Pulmonary artery endothelial cell (primary cell): ENCODE measurements around the gene ABCA9. TPM values are rescaled to one million over a fixed set of nuclear protein-coding genes. Genes with fewer than 3 reads are reported as not detected.
"Not testable (repeated sequence)": the region's sequence is repeated elsewhere in the genome, so short reads cannot be mapped to it uniquely, and the experiment has no call there.

Experiments
- DNase-seq: peaks from one replicate; pipeline ENCODE4 v3.0.0-alpha.2; 2011; ENCODE audit warnings: low read depth, low spot score
- total RNA-seq: library from RNA; depleted of rRNA; stranded (reverse); fragments of >200 nt; gene quantifications from 2 replicates; pipeline ENCODE4 v1.2.3, GENCODE V29; 2014

ABCA9 gene, protein sequence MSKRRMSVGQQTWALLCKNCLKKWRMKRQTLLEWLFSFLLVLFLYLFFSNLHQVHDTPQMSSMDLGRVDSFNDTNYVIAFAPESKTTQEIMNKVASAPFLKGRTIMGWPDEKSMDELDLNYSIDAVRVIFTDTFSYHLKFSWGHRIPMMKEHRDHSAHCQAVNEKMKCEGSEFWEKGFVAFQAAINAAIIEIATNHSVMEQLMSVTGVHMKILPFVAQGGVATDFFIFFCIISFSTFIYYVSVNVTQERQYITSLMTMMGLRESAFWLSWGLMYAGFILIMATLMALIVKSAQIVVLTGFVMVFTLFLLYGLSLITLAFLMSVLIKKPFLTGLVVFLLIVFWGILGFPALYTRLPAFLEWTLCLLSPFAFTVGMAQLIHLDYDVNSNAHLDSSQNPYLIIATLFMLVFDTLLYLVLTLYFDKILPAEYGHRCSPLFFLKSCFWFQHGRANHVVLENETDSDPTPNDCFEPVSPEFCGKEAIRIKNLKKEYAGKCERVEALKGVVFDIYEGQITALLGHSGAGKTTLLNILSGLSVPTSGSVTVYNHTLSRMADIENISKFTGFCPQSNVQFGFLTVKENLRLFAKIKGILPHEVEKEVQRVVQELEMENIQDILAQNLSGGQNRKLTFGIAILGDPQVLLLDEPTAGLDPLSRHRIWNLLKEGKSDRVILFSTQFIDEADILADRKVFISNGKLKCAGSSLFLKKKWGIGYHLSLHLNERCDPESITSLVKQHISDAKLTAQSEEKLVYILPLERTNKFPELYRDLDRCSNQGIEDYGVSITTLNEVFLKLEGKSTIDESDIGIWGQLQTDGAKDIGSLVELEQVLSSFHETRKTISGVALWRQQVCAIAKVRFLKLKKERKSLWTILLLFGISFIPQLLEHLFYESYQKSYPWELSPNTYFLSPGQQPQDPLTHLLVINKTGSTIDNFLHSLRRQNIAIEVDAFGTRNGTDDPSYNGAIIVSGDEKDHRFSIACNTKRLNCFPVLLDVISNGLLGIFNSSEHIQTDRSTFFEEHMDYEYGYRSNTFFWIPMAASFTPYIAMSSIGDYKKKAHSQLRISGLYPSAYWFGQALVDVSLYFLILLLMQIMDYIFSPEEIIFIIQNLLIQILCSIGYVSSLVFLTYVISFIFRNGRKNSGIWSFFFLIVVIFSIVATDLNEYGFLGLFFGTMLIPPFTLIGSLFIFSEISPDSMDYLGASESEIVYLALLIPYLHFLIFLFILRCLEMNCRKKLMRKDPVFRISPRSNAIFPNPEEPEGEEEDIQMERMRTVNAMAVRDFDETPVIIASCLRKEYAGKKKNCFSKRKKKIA (N-terminal part only)
- 5.7 and 13.9 TPM in 2 replicates for total RNA-seq

GRCh38 chr17:69060822-69061221 lies at the start of gene ABCA9:
Gene ABCA9, minus strand, starts transcription at chr17:69060927. Its CDS starts 9,801 bp downstream, at chr17:69051126.
- DNase-seq: peak; percentile 50

DNA sequence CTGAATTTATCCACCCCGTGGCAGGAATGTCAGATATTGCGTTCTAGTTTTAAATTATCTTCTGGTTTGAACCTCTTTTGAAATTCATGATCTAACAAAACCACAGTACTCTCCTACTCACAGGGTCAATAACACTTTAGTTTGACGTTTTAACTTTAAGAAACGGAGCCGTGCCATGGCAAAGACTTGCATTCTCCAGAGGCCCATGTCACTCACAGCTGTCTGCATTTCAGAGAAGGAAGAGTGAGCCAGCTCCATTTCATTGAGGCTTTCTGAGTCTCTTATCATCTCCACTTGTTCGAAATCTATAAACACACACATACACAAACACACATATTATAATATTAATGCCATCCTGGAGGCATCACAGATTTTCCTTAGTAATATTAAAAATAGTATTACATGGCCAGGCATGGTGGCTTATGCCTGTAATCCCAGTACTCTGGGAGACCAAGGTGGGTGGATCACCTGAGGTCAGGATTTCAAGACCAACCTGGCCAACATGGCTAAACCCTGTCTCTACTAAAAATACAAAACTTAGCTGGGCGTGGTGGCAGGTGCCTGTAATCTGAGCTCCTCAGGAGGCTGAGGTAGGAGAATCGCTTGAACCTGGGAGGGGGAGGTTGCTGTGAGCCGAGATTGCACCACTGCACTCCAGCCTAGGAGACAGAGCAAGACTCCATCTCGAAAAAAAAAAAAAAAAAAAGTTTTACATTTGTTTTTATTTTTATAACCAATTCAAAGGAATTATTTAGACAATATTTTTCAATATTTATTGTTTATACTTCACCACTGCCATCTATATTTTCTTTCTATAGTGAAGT lies 45.4 kb upstream of the ABCA9 start:
- DNase-seq: no peak

- no peak for DNase-seq
Measured at GRCh38 chr17:69103557-69104233, 43.0 kb upstream of the ABCA9 start.

DNA sequence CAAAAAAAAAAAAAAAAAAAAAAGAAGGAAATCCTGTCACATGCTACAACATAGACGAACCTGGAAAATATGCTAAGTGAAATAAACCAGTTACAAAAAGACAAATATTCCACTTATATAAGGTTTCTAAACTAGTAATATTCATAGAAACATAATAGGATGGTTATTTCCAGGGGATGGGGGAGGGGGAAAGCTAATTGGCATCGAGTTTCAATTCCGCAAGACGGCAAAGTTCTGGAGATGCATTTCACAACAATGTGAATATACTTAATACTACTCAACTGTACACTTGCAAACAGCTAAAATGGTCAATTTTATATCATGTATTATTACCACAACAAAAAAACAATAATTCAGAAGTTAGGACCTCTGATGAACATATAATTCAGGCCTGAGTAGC lies 37.9 kb upstream of the ABCA9 start:
- no peak for DNase-seq

DNA sequence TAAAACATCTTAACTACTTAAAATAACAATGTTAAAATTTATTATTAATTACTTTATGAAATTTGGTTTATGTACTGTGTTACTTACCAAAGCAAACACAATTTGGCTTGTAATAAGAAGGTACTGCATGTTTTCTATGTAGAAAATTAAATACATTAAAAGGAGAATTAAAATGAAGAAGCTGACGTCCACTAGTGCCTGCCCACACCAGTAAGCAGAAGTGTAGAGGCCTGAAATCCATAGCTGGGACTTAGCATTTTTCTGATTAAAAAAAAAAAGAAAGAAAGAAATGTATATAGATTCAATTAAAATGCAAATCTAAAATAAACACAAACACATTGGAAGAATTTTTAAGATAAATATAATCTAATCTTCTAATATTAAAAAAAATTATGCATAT lies 35.8 kb upstream of the ABCA9 start:
- DNase-seq: no peak

- DNase-seq: no peak
Measured at GRCh38 chr17:69093995-69094394, 33.3 kb upstream of the ABCA9 start.

DNA sequence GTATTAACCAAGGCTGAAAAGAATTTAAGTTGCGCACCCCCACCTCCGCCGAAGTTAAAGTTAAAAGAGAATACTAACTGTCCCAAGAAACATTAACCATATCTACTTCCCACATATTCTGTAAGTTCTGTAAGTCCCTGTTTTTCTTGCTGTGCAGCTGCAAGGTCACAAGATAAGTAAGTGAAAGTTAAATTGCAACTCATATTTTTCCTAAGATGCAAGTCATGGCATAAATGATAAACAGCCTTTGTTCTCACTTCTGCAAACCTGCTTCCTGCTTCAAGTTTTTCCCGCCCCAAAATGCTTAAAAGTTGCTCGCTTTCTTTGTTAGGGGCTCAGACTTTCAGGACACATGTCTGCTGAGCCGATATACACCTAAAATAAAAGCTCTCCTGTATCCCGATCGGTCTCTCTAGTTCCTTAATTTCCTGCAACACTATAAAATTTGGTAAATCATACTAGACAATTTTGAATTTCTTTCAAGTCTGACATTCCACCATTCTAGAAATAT lies 32.6 kb upstream of the ABCA9 start:
- peak; percentile 41 for DNase-seq

DNA sequence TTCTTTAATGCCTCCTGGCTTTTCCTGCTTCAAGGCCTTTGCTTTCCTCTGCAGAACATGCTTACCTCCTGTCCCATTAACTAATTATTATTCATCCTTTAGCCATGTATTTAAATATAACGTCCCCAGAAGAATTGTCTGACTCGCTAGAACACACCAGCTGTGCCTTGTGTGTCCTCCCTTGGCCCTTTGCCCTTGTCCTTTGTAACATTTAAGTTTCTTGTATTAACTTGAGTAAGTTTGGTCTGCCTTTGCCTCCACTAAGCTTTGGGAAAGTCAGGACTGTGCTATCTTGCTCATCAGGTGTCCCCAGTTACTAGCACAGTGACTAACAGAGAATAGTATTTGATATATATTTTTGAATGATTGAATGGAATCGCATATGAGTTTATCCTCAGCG lies 29.6 kb upstream of the ABCA9 start:
- no peak for DNase-seq

DNA sequence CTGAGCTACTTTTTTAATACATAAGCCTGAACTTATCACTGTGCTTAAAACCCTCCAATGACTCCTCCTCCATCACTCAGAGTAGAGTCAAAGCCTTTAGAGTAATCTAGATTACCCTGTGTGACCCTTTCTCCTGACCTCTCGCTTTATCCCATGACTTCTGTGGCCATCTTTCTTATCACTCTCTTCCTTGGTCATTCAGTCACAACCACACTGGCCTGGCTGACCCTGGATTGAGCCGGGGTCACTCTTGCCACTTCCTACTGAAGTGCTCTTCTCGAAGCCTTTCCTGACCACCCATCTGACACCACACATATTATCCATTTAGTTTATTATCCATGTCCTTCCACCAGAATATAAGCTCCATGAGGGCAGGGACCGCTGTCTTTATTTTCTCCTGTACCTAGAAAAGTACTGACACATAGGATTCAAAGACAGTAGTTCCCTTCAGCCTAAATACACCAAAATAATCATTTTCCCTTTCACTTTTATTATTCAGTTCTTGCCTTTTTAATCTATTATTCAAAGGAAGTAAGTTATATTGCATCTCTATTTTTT lies 28.0 kb upstream of the ABCA9 start:
- no peak for DNase-seq

- no peak for DNase-seq
Measured at GRCh38 chr17:69086641-69087040, 25.9 kb upstream of the ABCA9 start.

GRCh38 chr17:69084911-69085310 lies 24.2 kb upstream of the ABCA9 start:
- no peak for DNase-seq

- no peak for DNase-seq
Measured at GRCh38 chr17:69082696-69083095, 22.0 kb upstream of the ABCA9 start.

- no peak for DNase-seq
Measured at GRCh38 chr17:69078864-69079263, 18.1 kb upstream of the ABCA9 start.

DNA sequence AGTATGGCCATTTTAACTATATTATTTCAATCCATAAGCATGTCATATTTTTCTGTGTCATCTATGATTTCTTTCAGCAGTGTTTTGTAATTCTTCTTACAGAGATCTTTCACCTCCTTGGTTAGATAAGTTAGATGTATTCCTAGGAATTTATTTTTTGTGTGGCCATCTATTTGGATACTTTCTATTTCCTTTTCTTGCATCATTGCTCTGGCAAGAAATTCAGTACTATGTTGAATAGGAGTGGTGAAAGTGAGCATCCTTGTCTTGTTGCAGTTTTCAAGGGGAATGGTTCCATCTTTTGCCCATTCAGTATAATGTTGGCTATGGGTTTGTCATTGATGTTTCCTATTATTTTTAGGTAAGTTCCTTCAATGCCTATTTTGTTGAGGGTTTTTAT lies 15.1 kb upstream of the ABCA9 start:
- no peak for DNase-seq

DNA sequence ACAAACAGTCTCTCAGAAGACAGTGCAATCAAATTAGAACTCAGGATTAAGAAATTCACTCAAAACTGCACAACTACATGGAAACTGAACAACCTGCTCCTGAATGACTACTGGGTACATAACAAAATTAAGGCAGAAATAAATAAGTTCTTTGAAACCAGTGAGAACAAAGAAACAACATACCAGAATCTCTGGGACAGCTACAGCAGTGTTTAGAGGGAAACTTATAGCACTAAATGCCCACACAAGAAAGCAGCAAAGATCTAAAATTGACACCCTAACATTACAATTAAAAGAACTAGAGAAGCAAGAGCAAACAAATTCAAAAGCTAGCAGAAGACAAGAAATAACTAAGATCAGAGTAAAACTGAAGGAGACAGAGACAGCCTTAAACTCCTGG lies 12.7 kb upstream of the ABCA9 start:
- DNase-seq: not testable (repeated sequence)

DNA sequence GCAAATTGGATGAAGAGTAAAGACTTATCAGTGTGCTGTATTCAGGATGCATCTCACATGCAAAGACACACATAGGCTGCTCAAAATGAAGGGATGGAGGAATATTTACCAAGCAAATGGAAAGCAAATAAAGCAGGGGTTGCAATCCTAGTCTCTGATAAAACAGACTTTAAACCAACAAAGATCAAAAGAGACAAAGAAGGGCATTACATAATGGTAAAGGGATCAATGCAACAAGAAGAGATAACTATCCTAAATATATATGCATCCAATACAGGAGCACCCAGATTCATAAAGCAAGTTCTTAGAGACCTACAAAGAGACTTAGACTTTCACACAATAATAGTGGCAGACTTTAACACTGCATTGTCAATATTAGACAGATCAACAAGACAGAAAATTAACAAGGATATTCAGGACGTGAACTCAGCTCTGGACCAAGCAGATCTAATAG lies 12.1 kb upstream of the ABCA9 start:
- not testable (repeated sequence) for DNase-seq

- not testable (repeated sequence) for DNase-seq
Measured at GRCh38 chr17:69071233-69071586, 10.5 kb upstream of the ABCA9 start.

DNA sequence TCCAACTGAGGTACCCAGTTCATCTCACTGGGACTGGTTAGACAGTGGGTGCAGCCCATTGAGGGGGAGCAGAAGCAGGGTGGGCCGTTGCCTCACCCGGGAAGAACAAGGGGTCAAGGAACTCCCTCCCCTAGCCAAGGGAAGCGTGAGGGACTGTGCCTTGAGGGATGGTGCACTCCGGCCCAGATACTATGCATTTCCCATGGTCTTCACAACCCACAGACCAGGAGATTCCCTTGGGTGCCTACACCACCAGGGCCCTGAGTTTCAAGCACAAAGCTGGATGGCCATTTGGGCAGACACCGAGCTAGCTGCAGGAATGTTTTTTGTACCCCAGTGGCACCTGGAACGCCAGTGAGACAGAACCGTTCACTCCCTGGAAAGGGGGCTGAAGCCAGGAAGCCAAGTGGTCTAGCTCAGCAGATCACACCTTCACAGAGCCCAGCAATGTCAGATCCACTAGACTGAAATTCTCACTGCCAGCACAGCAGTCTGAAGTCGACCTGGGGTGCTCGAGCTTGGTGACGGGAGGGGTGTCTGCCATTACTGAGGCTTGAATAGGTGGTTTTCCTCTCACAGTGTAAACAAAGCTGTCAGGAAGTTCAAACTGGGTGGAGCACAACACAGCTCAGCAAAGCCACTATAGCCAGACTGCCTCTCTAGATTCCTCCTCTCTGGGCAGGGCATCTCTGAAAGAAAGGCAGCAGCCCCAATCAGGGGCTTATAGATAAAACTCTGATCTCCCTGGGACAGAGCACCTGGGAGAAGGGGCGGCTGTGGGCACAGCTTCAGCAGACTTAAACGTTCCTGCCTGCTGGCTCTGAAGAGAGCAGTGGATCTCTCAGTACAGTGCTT lies 9.9 kb upstream of the ABCA9 start:
- not testable (repeated sequence) for DNase-seq
